Measurements from ENCODE around the gene PDSS2. TPM values are rescaled to one million over a fixed set of nuclear protein-coding genes. Genes with fewer than 3 reads are reported as not detected.

The PDSS2 gene
- total and polyA plus RNA-seq, 2 of the 4 experiments (the other 2 are of a cell fraction) = 8.6 to 9.2 TPM

DNA sequence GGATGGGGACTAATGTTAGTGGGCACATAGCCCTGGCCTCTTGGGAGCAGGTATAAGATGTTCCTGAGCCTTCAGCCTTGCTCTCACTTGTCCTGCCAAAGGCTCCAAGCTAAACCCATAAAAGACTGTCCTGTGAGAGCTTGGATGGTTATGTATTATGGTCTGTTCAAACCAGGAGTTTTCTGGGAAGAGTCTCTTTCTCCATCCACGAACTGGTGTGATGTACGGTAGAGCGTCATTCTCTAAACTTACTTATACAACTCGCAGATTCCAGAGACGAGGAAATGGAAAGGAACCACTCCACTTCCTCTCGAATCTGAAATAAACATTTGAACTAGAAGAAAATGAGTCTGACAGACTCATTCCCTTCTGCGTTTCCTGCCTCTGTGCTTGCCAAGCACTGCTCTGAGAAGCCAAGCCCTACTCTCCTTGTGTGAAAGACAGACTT is 35.9 kb upstream of the PDSS2 start:
- H3K9me1 ChIP-seq (ENCODE audit: insufficient read depth, low read length) = no peaks in the 10 kb centered on the region
- ATAC-seq (ENCODE audit: low read depth) = peak; percentile 50
- no peaks in the 10 kb centered on the region for H3K36me3 ChIP-seq (ENCODE audit: control insufficient read depth, insufficient read depth, low read length)
- peak overlapping the region; percentile 85 for H3K4me2 ChIP-seq (ENCODE audit: low read depth, low read length)
- dilution Hi-C loops (cut with HindIII; ENCODE audit: low sequenced_read_pairs, unreplicated experiment) = no loop called here
- H2BK15ac ChIP-seq (ENCODE audit: low read depth, low read length) = peak overlapping the region; percentile 39; the same call in 1 of the 3 replicates
- peak; percentile 78 for DNase-seq
- peak overlapping the region; percentile 42; the same call in 1 of the 2 replicates for H3K4ac ChIP-seq (ENCODE audit: low read depth, low read length)
- TF ChIP-seq CHD1 (IDR thresholded peaks at IDR 0.05; ENCODE audit: low read depth, low read length) (no peak), SMC3 (IDR thresholded peaks at IDR 0.05; ENCODE audit: low read depth, low read length) (no peak), MXI1 (IDR thresholded peaks at IDR 0.05; ENCODE audit: borderline replicate concordance, low read depth, low read length) (no peak)
- H4K5ac ChIP-seq (ENCODE audit: low read depth, low read length) = peak overlapping the region; percentile 30
- WGBS, 2 experiments (ENCODE audit: extremely low coverage in 2 of 2, insufficient read length in 1 of 2) = no CpG with 5 or more reads among the region's 7 CpGs
- peak overlapping the region; percentile 84 for H2AFZ ChIP-seq (replicated peaks; ENCODE audit: low read length, poor library complexity)
- BruUV-seq (replicated peaks) = no TSS peak
- peak overlapping the region; percentile 5 to 75; a peak in 2 of 4 replicates for H4K8ac ChIP-seq (ENCODE audit: low read depth in 2 of 2, low read length in 2 of 2)
- H3K56ac ChIP-seq (ENCODE audit: extremely low read depth, insufficient read depth, low read length) = peak overlapping the region; percentile 43; the same call in 1 of the 2 replicates
- H2AK5ac ChIP-seq (ENCODE audit: low read depth, low read length) = peak overlapping the region; percentile 40; the same call in 1 of the 2 replicates
- peak overlapping the region; percentile 11; the same call in 1 of the 2 replicates for H3K18ac ChIP-seq (ENCODE audit: low read depth, low read length)
- H3K4me3 ChIP-seq (ENCODE audit: insufficient read depth, low read depth, low read length) = peak overlapping the region; percentile 9; the same call in 1 of the 2 replicates
- peak overlapping the region; percentile 49; the same call in 1 of the 2 replicates for H3K14ac ChIP-seq (replicated peaks; ENCODE audit: low read depth, low read length)
- no peaks in the 10 kb centered on the region; the same call in 1 of the 2 replicates for H4K20me1 ChIP-seq (ENCODE audit: insufficient read depth, low read length)
- peak overlapping the region; percentile 52; the same call in 1 of the 2 replicates for H3K23ac ChIP-seq (ENCODE audit: low read depth, low read length)
- no peaks in the 10 kb centered on the region for H3K9me3 ChIP-seq (ENCODE audit: control insufficient read depth, insufficient read depth, low read length)
- H2BK120ac ChIP-seq (ENCODE audit: low read depth, low read length) = peak overlapping the region; percentile 74
- ChIA-PET POLR2A (ENCODE audit: unreplicated experiment) (no interaction called here), CTCF (no interaction called here)
- in situ Hi-C loops (cut with MboI; ENCODE audit: low sequenced_read_pairs) = loop anchor here (10.0 kb wide), 2 partner anchors 350 to 370 kb away; no protein-coding TSS in a partner anchor
- H3K79me1 ChIP-seq (ENCODE audit: low read depth in 1 of 2, low read length in 2 of 2) = peaks cover 0 to 19% of the 10 kb centered on the region in 2 experiments; a peak in 1 of 4 replicates
- H2AK9ac ChIP-seq (replicated peaks; ENCODE audit: low read depth, low read length, poor library complexity) = no peak overlapping the region
- intact Hi-C loops (cut with micrococcal nuclease) = no loop called here
- peak overlapping the region; percentile 55; the same call in 1 of the 2 replicates for H3K9ac ChIP-seq (ENCODE audit: low read depth, low read length)
- H3K27ac ChIP-seq (ENCODE audit: insufficient read depth, low read length) = peak overlapping the region; percentile 71
- H2BK5ac ChIP-seq (ENCODE audit: low read depth, low read length, poor library complexity, severe bottlenecking) = peak overlapping the region; percentile 18
- no peaks in the 10 kb centered on the region for H3K27me3 ChIP-seq (ENCODE audit: control insufficient read depth, insufficient read depth, low read length)
- H3K4me1 ChIP-seq (ENCODE audit: control insufficient read depth, insufficient read depth, low read length) = peaks cover 3% of the 10 kb centered on the region
- H2BK20ac ChIP-seq (ENCODE audit: low read depth, low read length) = peak overlapping the region; percentile 43
- H4K91ac ChIP-seq (ENCODE audit: insufficient read depth, low read depth, low read length) = no peak overlapping the region

Data from IMR-90 (cell line).